Suprapubic skin (tissue), 3 donors: ENCODE measurements around the gene UGGT2.

Experiments used
- EP300 ChIP-seq: sonication (generic); formaldehyde crosslinking; IDR thresholded peaks from one replicate; pipeline ENCODE4 v1.6.1; 2017; ENCODE audit warnings: antibody characterized with exemption
- POLR2A ChIP-seq, 2 donors: fragments of 450-650 bp; IDR thresholded peaks; one replicate each; pipeline ENCODE4 v1.6.1; 2017; ENCODE audit warnings: antibody characterized with exemption in 2 of 2, mild to moderate bottlenecking in 2 of 2, moderate library complexity in 2 of 2
- TF ChIP-seq, protein P1 (sequence below), 2 donors: fragments of 200-600 bp in 1 of 2; fragments of 450-650 bp in 1 of 2; sonication (generic) in 1 of 2; IDR thresholded peaks; one replicate each; pipeline ENCODE4 v1.5.1; 2016 to 2019; ENCODE audit warnings: antibody characterized with exemption in 2 of 2, mild to moderate bottlenecking in 1 of 2, moderate library complexity in 1 of 2

DNA sequence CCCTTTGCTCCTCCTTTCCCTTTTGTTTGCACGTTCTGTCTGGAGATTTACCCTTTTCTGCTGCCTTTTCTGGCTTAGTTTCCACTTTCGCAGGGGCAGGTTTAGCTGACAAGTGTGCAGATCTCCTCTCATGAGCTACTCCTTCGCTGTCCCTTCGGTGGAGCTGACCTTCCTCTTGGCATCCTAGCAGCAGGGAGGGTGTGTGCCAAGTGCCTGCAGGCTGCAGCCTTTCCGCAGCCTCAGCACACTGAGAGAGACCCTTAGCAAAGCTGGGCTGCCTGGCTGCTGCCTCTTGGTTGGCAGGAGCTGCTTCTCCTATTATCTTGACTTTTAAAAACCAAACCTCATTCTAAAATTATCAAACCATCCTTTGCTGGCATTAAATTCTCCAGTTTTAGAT lies 243.8 kb downstream of the UGGT2 start:
- no peak for TF ChIP-seq POLR2A (IDR thresholded peaks at IDR 0.05)
- TF ChIP-seq, protein P1, sequence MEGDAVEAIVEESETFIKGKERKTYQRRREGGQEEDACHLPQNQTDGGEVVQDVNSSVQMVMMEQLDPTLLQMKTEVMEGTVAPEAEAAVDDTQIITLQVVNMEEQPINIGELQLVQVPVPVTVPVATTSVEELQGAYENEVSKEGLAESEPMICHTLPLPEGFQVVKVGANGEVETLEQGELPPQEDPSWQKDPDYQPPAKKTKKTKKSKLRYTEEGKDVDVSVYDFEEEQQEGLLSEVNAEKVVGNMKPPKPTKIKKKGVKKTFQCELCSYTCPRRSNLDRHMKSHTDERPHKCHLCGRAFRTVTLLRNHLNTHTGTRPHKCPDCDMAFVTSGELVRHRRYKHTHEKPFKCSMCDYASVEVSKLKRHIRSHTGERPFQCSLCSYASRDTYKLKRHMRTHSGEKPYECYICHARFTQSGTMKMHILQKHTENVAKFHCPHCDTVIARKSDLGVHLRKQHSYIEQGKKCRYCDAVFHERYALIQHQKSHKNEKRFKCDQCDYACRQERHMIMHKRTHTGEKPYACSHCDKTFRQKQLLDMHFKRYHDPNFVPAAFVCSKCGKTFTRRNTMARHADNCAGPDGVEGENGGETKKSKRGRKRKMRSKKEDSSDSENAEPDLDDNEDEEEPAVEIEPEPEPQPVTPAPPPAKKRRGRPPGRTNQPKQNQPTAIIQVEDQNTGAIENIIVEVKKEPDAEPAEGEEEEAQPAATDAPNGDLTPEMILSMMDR (IDR thresholded peaks at IDR 0.05): no peak
- TF ChIP-seq EP300: no peak
